Activated CD8-positive, alpha-beta memory T cell treated with anti-CD3 and anti-CD28 coated beads, Interleukin-2, amount 50 U/mL, for 1 hour (primary cell): Measurements from ENCODE around the gene SYNGR1.

Source experiments
- DNase-seq: peaks from one replicate; pipeline ENCODE4 v3.0.0-alpha.2; 2020; ENCODE audit errors: extremely low read depth

SYNGR1 gene, protein sequence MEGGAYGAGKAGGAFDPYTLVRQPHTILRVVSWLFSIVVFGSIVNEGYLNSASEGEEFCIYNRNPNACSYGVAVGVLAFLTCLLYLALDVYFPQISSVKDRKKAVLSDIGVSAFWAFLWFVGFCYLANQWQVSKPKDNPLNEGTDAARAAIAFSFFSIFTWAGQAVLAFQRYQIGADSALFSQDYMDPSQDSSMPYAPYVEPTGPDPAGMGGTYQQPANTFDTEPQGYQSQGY

DNA sequence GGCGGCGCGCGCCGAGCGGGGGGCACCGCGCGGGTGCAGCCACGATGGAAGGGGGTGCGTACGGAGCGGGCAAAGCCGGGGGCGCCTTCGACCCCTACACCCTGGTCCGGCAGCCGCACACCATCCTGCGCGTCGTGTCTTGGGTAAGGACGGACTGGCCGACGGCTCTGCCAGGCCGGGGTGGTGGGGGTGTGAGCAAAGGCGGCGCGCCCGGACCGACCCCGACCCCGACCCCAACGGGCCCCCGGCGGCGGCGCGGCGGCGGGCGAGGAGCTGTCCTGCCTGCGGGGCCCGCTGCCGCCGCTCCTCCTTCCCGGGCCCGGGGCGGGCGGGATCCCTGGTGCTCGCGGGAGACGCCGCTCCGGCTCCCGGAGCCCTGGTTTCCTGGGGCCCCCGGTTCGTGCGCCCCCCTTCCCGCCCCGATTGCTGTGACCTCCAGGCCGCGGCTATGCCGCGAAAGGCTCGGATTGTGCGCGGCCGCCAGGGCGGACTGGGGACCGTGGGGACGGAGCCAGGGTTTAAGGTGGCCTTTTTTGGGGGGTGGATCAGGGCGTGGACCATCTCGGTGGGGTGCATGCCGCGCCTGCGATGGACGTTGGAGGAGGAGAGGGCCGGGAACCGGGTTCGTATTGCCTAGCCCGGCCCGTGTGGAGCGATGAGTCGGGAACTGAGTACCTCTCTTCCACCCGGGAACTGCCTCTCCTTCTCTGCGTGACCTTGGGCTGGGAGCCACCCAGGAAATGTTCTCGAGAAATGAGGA, at the start of gene SYNGR1:
SYNGR1 (plus strand) TSS at position 25 of the 760 bp plus-strand sequence; CDS start at position 45, 20 bp downstream.
- no peak for DNase-seq

DNA sequence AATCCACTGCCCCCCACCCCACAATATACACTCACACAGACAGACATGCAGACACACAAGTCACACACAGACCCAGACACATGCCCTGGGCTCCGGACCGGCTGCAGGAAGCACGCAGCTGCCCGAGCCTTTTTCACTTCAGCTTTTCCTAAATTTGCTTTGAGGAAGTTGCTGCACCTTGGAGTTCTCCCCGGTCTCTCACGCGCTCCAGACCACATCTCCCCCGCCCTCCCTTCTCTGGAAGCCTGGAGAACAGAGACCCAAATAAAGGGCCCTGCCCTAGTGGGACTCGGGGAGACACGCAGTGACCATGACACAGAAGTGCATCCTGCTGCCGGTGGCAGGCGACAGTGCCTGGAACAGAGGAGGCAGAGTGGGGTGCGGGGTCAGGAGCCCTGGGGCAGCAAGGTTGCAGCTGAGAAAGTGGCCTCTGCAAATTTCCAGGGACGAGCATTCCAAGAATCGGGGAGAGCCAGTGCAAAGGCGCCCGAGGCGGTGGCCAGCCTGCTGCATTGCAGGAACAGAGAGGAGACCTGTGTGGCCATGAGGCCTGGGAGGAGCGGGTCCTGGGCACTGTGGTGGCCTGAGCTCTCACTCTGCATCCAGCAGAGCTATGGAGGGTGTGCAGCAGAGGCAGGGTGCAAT, 49.5 kb upstream of the SYNGR1 start:
- no peak for DNase-seq

DNA sequence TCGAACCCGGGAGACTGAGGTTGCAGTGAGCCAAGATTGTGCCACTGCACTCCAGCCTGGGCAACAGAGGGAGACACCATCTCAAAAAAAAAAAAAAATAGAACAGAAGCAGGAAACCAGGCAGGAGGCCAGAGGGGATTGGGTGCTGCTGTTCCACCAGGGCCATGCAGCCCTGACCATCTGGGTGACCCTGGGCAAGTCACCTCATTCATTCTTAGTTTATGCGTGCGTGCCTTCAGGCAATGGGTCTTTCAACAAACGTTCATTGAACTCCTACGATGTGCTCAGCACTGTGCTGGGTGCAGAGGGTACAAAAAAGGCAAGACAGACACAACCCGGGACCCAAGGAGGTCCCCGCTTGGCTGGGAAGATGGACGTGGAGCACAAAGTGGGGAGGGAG, 48.7 kb upstream of the SYNGR1 start:
- no peak for DNase-seq

DNA sequence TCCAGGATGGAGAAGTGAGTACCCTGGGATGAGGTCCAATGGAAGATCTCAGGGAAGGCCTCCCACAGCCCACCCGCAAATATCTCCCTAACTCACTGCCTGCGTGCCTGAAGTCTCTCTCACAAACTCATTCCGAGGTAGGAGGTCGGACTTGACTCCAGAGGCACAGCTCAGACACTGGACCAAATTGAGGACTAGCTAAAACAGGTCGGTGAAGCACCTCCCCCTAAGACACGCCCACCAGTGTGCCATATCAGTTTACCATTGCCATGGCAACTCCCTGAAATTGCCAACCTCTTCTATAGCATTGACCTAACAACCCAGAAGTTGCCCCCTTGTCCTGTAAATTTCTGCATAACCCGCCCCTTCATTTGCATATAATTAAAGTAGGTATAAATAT, 47.9 kb upstream of the SYNGR1 start:
- DNase-seq = no peak

DNA sequence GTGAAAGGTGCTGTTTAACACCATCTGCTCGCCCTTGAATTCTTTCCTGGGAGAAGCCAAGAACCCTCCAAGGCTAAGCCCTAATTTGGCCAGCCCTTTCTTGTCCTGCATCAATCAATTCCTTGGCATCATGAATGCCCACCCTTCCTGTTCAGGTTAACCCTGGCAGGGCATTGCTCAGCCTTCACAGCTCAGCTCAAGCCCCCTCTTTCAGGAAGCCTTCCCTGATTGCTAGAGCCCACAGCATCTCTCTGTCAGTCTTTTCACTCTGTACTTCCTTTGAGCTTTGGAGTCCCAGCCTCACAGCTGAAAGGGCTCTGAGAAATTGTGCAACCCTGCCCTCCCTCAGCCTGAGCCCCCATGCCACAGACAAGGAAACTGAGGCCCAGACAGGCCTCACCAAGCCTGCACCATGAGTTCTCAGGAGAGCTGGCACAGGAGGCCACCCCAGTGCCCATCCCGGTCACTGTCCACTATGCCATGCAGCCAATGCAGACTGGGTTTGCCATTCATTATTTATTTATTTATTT, 47.3 kb upstream of the SYNGR1 start:
- no peak for DNase-seq

DNA sequence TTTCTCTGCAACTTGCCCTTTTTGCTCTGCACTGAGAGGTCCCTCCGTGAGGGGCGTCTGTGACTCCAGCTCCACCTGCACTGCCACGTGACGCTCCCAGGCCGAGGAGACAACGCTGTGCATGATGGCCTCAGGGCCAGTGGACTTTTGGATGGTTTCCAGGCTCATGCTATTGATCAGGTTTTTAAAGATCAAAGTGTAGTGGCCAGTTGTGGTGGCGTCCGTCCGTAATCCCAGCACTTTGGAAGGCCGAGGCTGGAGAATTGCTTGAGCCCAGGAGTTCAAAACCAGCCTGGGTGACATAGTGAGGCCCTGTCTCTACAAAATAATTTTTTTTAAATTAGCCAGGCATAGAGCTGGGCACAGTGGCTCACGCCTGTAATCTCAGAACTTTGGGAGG, 46.4 kb upstream of the SYNGR1 start:
- DNase-seq = no peak

DNA sequence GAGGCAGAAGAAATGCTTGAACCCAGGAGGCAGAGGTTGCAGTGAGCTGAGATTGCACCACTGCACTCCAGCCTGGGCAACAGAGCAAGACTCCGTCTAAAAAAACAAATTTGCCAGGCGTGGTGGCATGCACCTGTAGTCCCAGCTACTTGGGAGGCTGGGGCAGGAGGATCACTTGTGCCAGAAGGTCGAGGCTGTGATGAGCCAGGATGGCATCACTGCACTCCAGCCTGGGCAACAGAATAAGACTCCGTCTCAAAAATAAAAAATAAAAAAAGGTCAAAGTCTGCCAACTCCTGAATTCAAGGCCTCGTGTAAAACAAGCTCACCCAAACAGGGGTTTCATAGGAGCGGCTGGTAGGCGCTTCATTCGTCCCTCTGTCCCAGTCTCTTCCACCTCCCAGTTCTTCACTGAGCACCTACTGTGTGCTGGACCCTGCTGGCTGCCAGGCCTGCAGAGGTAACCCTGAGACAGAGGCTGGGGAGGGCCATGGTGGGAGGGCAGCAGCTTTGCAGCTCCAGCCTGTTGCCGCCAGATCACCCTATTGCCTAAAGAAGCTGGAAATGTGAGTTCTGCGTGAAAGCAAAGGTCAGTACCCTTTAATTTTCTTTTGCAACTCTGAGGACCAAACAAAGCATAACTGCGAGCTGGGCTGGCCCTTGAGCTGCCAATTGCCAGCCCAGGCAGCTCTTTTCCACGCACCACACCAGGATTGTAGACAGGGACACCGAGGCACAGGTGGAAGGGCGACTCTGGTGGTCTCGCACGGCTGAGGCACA, 45.7 kb upstream of the SYNGR1 start:
- no peak for DNase-seq

DNA sequence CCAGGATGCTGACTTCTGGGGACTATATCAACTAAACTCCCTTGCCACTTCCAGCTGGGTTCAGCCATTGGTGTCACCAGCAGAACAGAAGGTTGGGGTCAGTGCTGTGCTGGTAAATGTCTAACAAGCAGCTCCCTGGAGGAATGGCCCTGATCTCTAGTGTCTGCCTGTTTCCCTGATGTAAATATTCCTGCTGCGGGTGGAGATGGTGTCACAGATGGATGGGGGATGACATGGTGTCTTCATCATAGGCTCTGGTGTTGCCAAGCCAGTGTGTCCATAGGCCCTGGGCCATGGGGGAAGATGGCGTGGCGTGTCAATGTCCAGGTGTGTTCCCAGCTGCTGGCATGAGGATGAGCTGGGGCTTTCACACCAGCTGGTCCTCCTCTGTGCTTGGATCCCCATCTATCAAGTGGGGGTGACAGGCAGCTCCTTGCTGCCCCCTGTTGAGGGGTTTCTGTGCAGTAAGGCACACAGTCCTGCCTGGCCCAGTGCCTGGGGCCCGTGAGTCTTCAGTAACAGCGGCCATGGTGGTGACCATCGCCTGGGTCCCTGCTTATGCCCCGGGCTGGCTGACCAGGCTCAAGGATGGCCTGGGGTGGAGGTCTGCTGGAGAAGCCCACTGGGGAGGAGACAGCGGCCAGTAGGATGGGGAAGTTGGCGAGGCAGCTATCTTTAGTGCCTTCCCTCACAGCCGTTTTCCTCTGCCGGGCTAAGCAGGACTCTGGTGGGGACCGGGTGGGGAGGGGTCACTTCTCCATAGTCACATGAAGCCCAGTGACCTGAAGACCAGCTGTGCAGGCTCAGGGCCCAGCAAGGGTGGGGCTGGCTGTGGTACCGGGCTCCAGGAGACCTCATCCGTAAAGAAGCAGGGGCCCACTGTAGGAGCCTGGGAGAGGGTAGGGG, 43.1 kb upstream of the SYNGR1 start:
- no peak for DNase-seq

DNA sequence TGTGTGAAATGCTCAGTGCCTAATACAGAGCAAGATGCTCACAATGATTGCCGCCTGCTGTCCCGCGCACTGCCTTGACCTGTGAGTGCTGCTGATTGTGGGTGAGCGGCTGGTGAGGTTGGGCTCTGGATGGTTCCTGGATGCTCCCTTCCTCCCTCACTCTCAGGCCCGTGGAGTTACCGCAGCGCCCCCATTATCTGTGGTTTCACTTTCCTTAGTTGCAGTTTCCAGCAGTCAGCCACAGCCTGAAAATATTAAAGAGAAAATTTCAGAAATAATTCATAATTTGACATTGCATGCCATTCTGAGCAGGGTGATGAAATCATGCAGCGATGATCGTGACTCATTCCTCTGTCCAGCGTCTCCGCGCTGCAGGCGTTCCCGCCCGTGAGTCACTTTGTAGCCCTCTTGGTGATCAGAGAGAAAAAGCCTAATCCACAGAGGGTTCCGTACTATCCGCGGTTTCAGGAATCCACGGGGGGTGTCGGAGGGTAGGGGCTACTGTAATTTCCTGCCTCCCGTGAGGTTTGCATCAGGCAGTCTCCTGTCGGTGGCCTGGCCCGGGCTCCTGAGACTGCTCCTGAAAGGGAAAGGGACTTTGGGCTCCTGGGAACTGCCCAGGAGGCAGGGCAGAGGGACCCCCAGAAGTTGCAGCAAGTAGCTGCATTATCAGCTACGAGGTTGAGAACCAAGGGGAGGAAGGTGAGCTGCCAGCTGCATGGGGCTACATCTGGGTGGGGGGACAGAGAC, 41.0 kb upstream of the SYNGR1 start:
- DNase-seq = no peak

DNA sequence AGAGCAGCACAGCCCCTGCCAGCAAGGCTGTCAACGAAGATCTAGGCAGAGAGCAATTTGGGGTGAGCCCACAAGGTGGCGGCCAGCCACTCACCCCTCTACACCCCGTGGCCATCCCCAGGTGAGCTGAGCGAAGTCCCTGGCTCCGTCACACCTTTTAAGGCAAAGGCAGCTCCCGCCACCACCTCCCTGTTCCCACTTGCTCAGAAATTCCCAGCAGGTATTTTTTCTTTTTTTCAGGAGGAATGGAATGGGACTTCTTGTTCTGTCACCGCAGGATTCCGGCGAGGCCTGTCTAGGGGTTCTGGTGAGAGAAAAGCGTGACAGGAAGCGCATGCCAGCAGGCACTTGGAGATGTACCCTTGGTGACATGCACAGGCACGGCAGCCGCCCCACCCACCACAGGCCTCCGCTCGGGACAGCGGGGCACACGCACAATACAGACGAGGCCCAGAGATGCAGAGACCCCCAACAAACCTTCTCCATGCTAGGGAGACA, 40.4 kb upstream of the SYNGR1 start:
- DNase-seq = no peak

DNA sequence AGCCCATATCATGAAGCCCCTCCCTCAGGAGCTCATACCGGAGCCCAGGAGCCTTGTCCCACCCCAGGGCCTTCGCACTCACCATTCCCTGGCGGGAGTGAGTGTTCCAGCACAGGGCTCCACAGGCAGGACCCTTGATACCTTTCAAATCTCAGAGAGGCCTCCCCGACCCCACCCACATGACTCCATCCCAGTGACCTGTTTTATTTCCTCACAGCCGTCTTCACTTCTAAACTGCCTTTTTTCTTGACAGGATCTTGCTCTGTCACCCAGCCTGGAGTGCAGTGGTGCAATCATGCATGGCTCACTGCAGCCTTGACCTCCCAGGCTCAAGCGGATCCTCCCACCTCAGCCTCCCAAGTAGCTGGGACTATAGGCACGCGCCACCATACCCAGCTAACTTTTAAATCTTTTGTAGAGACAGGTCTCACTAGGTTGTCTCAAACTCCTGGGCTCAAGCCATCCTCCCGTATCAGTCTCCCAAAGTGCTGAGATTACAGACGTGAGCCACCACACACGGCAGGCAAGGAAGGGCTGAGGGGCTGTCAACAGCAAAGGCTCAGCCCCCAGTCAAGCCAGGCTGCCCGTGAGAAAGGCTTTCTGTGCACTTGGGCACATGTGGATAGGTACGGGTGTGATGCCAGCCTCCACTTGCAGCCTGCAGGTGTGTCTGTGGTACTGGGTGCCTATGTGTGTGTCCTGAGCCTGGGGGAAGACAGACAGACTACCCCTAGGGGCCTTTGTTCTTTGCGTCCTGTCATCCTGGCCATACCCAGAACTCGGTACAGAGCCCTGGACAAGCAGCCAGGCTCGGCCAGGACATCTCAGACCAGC, 39.7 kb upstream of the SYNGR1 start:
- DNase-seq = no peak

DNA sequence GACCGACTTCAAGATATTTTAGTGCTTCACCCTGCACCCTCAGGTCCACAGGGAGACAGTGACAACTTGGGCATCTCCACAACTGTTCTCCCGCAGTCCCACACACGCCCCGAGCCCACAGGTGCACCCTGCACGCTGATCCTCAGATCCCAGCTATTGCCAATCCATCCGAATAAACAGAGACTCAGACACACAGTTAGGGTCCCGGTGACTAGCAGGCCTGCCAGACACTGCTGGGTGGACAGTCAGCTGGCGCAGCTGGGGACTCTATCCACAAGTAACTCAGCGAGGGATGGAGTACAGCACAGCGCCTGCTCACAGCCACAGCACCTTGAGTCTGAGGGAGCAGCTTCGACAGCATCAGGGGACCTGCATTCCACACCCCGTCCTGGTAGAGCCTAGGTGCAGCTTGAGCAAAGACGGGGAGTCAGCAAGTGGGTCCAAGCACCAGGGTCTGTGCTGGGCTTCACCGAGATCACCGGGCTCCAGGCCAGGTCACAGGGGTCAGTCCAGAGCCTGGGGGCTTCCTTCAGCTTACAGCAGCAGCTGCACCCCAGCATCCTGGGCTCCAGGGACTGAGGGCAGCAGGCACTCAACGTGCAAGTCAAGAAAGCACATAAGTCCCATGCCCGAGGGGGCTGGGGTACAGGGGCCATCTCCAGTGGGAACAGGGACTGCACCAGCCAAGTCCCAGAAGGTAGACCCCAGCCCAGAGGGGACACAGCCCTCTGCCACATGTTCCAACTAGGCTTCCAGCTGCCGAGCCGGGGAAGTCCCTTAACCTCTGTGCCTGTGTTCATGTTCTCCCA, 38.0 kb upstream of the SYNGR1 start:
- no peak for DNase-seq

DNA sequence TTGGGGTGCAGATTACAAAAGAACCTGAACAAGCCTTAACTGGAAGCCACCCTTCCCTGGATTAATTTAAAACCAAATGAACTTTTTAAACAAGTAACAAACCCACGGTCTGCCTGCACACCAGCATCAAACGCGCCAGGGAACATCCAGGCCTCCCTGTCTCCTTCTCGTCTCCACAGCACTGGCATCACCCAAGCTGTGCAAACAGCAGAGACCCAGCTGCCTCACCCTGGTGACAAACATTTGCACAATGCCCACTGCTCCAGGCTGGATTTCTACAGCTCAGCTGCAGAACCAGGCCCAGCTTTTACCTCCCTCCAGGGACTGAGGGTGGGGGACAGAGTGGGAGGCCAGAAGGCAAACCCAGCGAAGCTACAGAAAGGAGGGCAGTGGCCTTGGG, 37.4 kb upstream of the SYNGR1 start:
- DNase-seq = no peak

DNA sequence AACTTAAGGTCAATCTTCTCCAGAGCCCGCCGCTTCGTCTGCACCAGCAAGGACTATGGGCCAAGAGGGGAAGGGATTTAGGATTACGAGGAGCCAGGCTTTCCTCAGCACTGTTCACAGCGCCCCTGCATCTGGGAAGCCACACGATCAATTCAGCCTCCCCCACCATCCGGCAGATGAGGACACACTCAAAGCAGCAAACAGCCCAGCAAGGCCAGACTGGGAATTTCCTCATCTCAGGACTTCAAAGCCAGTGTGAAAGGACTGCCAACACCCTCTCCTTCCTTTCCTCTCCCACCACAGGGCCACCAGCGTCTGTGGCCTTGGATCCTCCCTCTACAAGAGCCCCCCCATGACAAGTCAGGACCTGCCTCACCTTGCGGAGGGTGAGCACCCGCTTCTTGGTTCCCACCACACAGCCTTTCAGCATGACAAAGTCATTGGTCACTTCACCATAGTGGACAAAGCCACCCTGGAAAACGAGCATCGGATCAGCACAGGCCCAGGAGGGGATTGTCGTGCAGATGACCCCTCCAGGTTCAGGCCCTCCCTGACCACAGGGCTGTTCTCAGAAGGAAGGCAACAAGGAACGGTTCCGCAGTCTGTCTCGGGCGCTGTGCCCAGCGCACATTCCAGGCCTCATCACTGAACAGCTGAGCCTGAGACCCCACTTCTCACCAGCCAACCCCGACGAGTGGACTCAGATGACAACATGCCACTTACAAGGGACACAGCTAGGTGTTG, 36.4 kb upstream of the SYNGR1 start:
- no peak for DNase-seq

DNA sequence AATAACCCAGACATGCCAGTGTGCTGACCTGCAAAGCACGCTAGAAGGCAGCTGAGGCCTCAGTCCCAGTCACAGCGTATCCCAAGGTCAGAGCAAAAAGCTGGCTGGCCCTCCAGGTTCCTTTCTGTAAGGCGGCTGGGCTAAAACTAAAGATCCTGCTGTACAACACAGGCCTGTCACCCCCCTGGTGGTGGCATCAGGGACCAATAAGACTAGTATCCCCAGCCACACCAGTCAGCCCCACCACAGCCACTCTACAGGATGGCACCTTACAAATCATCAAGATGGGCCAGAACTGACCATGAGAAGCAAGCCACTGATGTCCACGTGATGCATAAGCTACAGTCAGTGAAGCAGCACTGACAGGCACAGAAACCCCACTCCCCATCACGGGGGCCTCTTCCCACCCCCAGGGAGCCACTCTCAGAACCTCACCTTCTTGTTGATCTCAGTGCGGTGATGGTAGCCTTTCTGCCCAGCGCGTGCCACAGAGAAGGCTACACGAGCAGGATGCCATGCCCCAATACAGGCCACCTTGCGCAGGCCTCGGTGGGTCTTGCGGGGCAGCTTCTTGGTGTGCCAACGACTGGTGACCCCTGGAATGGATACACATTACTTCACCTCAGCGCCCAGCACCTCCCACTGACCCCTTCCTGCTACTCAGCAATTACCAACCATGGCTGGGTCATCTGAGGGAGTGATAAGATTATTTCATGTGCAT, 35.4 kb upstream of the SYNGR1 start:
- no peak for DNase-seq

DNA sequence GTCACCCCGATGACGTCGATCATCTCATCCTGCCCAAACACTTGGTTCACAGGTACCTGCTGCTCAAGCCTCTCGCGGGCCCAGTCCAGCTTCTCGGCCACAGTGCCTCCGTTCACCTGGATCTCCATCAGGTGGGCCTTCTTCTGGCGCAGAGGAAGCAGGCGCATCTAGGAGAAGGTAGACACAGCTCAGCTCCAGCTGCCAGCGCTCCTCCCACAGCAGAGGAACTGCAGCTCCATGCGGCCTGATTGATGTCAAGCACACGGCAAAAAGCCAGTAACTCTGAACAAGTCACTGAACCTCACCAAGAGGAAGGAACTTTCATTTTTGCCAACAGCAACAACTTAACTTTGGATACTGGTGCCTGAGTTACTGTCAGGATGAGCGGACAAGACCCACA, 34.4 kb upstream of the SYNGR1 start:
- DNase-seq = no peak
